ENCODE measurements around the gene MADCAM1.

GRCh38 chr19:472005-472858 is 24.1 kb upstream of the MADCAM1 start:
- TF ChIP-seq ZNF565 (CRISPR knock-in tag; conservative IDR thresholded peaks at IDR 0.05; ENCODE audit: low read depth) (no peak), TSHZ2 (CRISPR knock-in tag; IDR thresholded peaks at IDR 0.05) (no peak), PPARA (CRISPR knock-in tag; IDR thresholded peaks at IDR 0.05; ENCODE audit: borderline replicate concordance) (no peak), ARNTL (CRISPR knock-in tag; IDR thresholded peaks at IDR 0.05; ENCODE audit: borderline replicate concordance, low read depth) (no peak), PATZ1 (CRISPR knock-in tag; IDR thresholded peaks at IDR 0.05; ENCODE audit: borderline replicate concordance) (no peak), POU6F1 (CRISPR knock-in tag; IDR thresholded peaks at IDR 0.05; ENCODE audit: borderline replicate concordance, low read depth) (no peak)
